GM23338 (cell line): ENCODE results near the gene GNB5. TPM values are rescaled to one million over a fixed set of nuclear protein-coding genes. Genes with fewer than 3 reads are reported as not detected.
A peak's percentile ranks its signal among the peaks of the same experiment; 100 is the strongest.

Source experiments
- ATAC-seq: fragments of 200-7000 bp; cut with Tn5 transposase; 3 replicates; pipeline ENCODE4 v1.9.1; 2020
- DNase-seq: peaks from one replicate; pipeline ENCODE4 v3.0.0-alpha.2; 2015; ENCODE audit warnings: low spot score
- H2AFZ ChIP-seq: fragments of 200-600 bp; sonication (generic); 2 replicates; pipeline ENCODE4 v1.8.0; 2016; ENCODE audit warnings: antibody characterized with exemption, mild to moderate bottlenecking, moderate library complexity
- H3F3A ChIP-seq: fragments of 200-600 bp; sonication (generic); replicated peaks from 2 replicates; pipeline ENCODE4 v1.8.0; 2017; ENCODE audit warnings: antibody characterized with exemption, mixed run types, low read depth
- H3K27ac ChIP-seq: fragments of 200-600 bp; sonication (generic); 2 replicates; pipeline ENCODE4 v1.6.1; 2016; ENCODE audit warnings: low read depth
- H3K27me3 ChIP-seq: fragments of 200-600 bp; sonication (generic); 2 replicates; pipeline ENCODE4 v1.8.0; 2016; ENCODE audit warnings: mild to moderate bottlenecking, mixed run types, moderate library complexity; ENCODE audit not compliant: insufficient read depth
- H3K36me3 ChIP-seq: fragments of 200-600 bp; sonication (generic); 2 replicates; pipeline ENCODE4 v1.8.0; 2016; ENCODE audit warnings: mild to moderate bottlenecking; ENCODE audit not compliant: insufficient read depth
- H3K4me1 ChIP-seq: fragments of 200-600 bp; sonication (generic); 2 replicates; pipeline ENCODE4 v1.8.0; 2016; ENCODE audit warnings: mild to moderate bottlenecking, moderate library complexity; ENCODE audit not compliant: insufficient read depth
- H3K4me2 ChIP-seq: fragments of 200-600 bp; sonication (generic); 2 replicates; pipeline ENCODE4 v1.7.1; 2017; ENCODE audit warnings: mixed run types
- H3K4me3 ChIP-seq: fragments of 200-600 bp; sonication (generic); 2 replicates; pipeline ENCODE4 v1.6.1; 2016; ENCODE audit warnings: mixed run types
- H3K79me2 ChIP-seq: fragments of 200-600 bp; sonication (generic); replicated peaks from 2 replicates; pipeline ENCODE4 v1.8.0; 2017; ENCODE audit warnings: mild to moderate bottlenecking; ENCODE audit not compliant: insufficient read depth
- H3K9me2 ChIP-seq: fragments of 200-600 bp; sonication (generic); 2 replicates; pipeline ENCODE4 v1.8.0; 2017; ENCODE audit not compliant: insufficient read depth
- H4K20me1 ChIP-seq: fragments of 200-600 bp; sonication (generic); replicated peaks from 2 replicates; pipeline ENCODE4 v1.8.0; 2017; ENCODE audit warnings: mild to moderate bottlenecking; ENCODE audit not compliant: insufficient read depth
- H3K27ac Mint-ChIP-seq: 2 replicates; pipeline ENCODE4 v1.8.0; 2020; ENCODE audit warnings: inconsistent platforms, mild to moderate bottlenecking, moderate library complexity, mixed read lengths
- H3K27me3 Mint-ChIP-seq: 3 replicates; pipeline ENCODE4 v1.8.0; 2022; ENCODE audit warnings: low read depth, mild to moderate bottlenecking, moderate library complexity, mixed read lengths, inconsistent platforms; ENCODE audit not compliant: insufficient read depth, poor library complexity
- H3K36me3 Mint-ChIP-seq: 3 replicates; pipeline ENCODE4 v1.8.0; 2021; ENCODE audit warnings: low read depth, mild to moderate bottlenecking, inconsistent platforms, moderate library complexity, mixed read lengths
- H3K4me1 Mint-ChIP-seq: 3 replicates; pipeline ENCODE4 v1.8.0; 2020; ENCODE audit warnings: mild to moderate bottlenecking, inconsistent platforms, mixed read lengths
- H3K4me3 Mint-ChIP-seq: 3 replicates; pipeline ENCODE4 v1.8.0; 2021; ENCODE audit warnings: moderate library complexity, mild to moderate bottlenecking, inconsistent platforms, mixed read lengths
- H3K9me3 Mint-ChIP-seq: 3 replicates; pipeline ENCODE4 v1.8.0; 2020; ENCODE audit warnings: moderate library complexity, mild to moderate bottlenecking, inconsistent platforms, mixed read lengths
- CREB1 ChIP-seq: fragments of 250-450 bp; sonication (Bioruptor Pico); IDR thresholded peaks from 2 replicates; pipeline ENCODE4 v1.5.0; 2020; ENCODE audit warnings: low read depth, mild to moderate bottlenecking, moderate library complexity
- ETS1 ChIP-seq: IDR thresholded peaks from 2 replicates; pipeline ENCODE4 v1.6.1; 2016; ENCODE audit warnings: antibody characterized with exemption
- EZH2 ChIP-seq: fragments of 200-600 bp; sonication (generic); IDR thresholded peaks from one replicate; pipeline ENCODE4 v1.8.0; 2017; ENCODE audit warnings: antibody characterized with exemption, mild to moderate bottlenecking, low read depth; ENCODE audit not compliant: unreplicated experiment
- EZH2phosphoT487 ChIP-seq: fragments of 200-600 bp; sonication (generic); IDR thresholded peaks from one replicate; pipeline ENCODE4 v1.8.1; 2018; ENCODE audit warnings: antibody characterized with exemption; ENCODE audit not compliant: unreplicated experiment
- NANOG ChIP-seq: IDR thresholded peaks from 2 replicates; pipeline ENCODE4 v1.6.1; 2016; ENCODE audit warnings: antibody characterized with exemption, borderline replicate concordance
- REST ChIP-seq: IDR thresholded peaks from one replicate; pipeline ENCODE4 v1.6.1; 2018; ENCODE audit warnings: antibody characterized with exemption; ENCODE audit not compliant: unreplicated experiment
- ZNF114 ChIP-seq: fragments of 250-450 bp; sonication (Bioruptor Pico); IDR thresholded peaks from 2 replicates; pipeline ENCODE4 v1.5.0; 2020; ENCODE audit warnings: mild to moderate bottlenecking, moderate library complexity
- ZNF331 ChIP-seq: fragments of 250-450 bp; sonication (Bioruptor Pico); IDR thresholded peaks from 2 replicates; pipeline ENCODE4 v1.5.0; 2020; ENCODE audit warnings: low read depth, mild to moderate bottlenecking, moderate library complexity
- polyA plus RNA-seq: library from polyadenylated mRNA; unstranded; fragments of >200 nt; fragmentation: Nextera tagmentation; extraction: Ambion mirVana; gene quantifications from 2 replicates; pipeline ENCODE4 v1.2.1, GENCODE V29; 2016
- total RNA-seq: library from RNA; depleted of rRNA; stranded (reverse); fragments of >200 nt; shearing (Covaris generic); gene quantifications from 2 replicates; pipeline ENCODE4 v1.2.3, GENCODE V29; 2014
- TF ChIP-seq, protein P1 (sequence below), 2 experiments: fragments of 200-600 bp in 1 of 2; sonication (generic) in 1 of 2; conservative IDR thresholded peaks; 2 replicates each; pipeline versions ENCODE4 v1.5.1 to v1.6.1; 2016 to 2017; ENCODE audit warnings: antibody characterized with exemption in 2 of 2, low read depth in 2 of 2, mild to moderate bottlenecking in 2 of 2, moderate library complexity in 1 of 2

The GNB5 gene
- total and polyA plus RNA-seq, 2 experiments from 2014 or later, result 23.0 to 40.8 TPM

DNA sequence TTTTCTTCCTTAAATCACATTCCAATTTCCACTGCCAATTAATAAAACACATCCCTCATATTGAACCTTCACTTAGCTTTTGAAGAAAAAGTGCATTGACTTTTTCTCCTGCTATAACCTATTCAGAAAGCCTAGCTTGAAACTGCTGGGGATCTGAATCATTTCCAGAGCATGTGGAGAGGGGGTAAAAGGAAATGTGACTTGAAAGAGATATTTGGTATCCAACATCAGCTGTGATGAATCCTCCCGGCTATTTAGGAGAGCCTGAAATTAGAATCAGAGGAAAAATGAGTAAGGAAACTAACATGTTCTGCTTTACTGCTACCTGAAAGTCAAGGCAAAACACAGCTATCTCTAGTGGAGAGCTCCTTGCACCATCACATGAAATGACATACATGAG is 2.6 kb upstream of the GNB5 start:
- no peaks in the 10 kb centered on the region for H3K79me2 ChIP-seq
- Mint-ChIP-seq H3K9me3 (no peaks in the 10 kb centered on the region), H3K27ac (no peak overlapping the region), H3K4me3 (no peak overlapping the region), H3K4me1 (peaks cover 5% of the 10 kb centered on the region; the same call in 2 of the 3 replicates), H3K27me3 (no peaks in the 10 kb centered on the region), H3K36me3 (peaks cover 11% of the 10 kb centered on the region; the same call in 1 of the 3 replicates)
- no peaks in the 10 kb centered on the region for H3K4me1 ChIP-seq
- no peaks in the 10 kb centered on the region for H3K9me2 ChIP-seq
- no peak overlapping the region for H2AFZ ChIP-seq
- DNase-seq (no peak), ATAC-seq (no peak)
- no peak overlapping the region for H3K4me3 ChIP-seq
- H3F3A ChIP-seq, result no peaks in the 10 kb centered on the region
- H3K4me2 ChIP-seq, result no peak overlapping the region
- H4K20me1 ChIP-seq, result no peaks in the 10 kb centered on the region
- no peaks in the 10 kb centered on the region for H3K27me3 ChIP-seq
- H3K36me3 ChIP-seq, result no peaks in the 10 kb centered on the region
- TF ChIP-seq EZH2 (no peak), NANOG (no peak)
- H3K27ac ChIP-seq, result no peak overlapping the region

DNA sequence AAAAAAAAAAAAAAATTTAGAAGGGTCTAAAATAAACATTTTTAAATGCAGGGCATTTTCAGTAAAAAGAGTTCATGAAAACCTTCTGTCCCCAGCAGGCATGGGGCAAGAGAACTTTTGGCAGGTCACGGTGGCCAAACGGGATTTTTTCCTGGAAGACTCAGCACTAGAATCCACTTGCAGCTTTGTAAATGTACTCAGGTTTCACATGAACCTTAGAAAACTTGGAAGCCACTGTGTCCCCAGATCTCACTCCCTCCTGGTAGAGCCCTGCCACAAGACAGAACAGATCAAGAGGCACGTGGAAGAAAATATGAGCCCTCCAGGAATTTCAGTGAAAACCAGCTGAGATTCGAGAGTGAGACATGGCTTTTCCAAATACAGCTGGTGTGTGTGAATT is 2.1 kb upstream of the GNB5 start:
- Histone ChIP-seq H3K4me3 (no peak overlapping the region), H3K36me3 (no peaks in the 10 kb centered on the region), H2AFZ (no peak overlapping the region), H3K27ac (no peak overlapping the region), H3K4me2 (no peak overlapping the region), H3F3A (no peaks in the 10 kb centered on the region), H3K27me3 (no peaks in the 10 kb centered on the region), H4K20me1 (no peaks in the 10 kb centered on the region), H3K79me2 (no peaks in the 10 kb centered on the region), H3K9me2 (no peaks in the 10 kb centered on the region), H3K4me1 (no peaks in the 10 kb centered on the region)
- H3K27me3 Mint-ChIP-seq, result no peaks in the 10 kb centered on the region
- ATAC-seq (no peak), DNase-seq (no peak)
- no peak for TF ChIP-seq EZH2
- no peak for TF ChIP-seq ETS1
- TF ChIP-seq ZNF331 (CRISPR knock-in tag), result no peak
- TF ChIP-seq ZNF114 (CRISPR knock-in tag), result no peak
- TF ChIP-seq, protein P1, sequence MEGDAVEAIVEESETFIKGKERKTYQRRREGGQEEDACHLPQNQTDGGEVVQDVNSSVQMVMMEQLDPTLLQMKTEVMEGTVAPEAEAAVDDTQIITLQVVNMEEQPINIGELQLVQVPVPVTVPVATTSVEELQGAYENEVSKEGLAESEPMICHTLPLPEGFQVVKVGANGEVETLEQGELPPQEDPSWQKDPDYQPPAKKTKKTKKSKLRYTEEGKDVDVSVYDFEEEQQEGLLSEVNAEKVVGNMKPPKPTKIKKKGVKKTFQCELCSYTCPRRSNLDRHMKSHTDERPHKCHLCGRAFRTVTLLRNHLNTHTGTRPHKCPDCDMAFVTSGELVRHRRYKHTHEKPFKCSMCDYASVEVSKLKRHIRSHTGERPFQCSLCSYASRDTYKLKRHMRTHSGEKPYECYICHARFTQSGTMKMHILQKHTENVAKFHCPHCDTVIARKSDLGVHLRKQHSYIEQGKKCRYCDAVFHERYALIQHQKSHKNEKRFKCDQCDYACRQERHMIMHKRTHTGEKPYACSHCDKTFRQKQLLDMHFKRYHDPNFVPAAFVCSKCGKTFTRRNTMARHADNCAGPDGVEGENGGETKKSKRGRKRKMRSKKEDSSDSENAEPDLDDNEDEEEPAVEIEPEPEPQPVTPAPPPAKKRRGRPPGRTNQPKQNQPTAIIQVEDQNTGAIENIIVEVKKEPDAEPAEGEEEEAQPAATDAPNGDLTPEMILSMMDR (conservative IDR thresholded peaks at IDR 0.05; ENCODE audit: low read depth in 2 of 2), result no peak
- no peak for TF ChIP-seq CREB1 (CRISPR knock-in tag)
- TF ChIP-seq NANOG, result no peak
- no peak for TF ChIP-seq EZH2phosphoT487
- TF ChIP-seq REST, result no peak
- peaks cover 5% of the 10 kb centered on the region; the same call in 2 of the 3 replicates for H3K4me1 Mint-ChIP-seq
- H3K27ac Mint-ChIP-seq, result peak overlapping the region; percentile 49; the same call in 1 of the 2 replicates
- H3K36me3 Mint-ChIP-seq, result peaks cover 11% of the 10 kb centered on the region; the same call in 1 of the 3 replicates
- H3K9me3 Mint-ChIP-seq, result no peaks in the 10 kb centered on the region
- no peak overlapping the region for H3K4me3 Mint-ChIP-seq
